HG03135 (cell line): ENCODE measurements around the gene SLC43A3.

ENCODE experiments used
- ATAC-seq: cut with Tn5 transposase; IDR thresholded peaks from one replicate; pipeline ENCODE4 v1.9.1; 2021; ENCODE audit warnings: mild to moderate bottlenecking, moderate library complexity; ENCODE audit not compliant: unreplicated experiment

SLC43A3 gene

DNA sequence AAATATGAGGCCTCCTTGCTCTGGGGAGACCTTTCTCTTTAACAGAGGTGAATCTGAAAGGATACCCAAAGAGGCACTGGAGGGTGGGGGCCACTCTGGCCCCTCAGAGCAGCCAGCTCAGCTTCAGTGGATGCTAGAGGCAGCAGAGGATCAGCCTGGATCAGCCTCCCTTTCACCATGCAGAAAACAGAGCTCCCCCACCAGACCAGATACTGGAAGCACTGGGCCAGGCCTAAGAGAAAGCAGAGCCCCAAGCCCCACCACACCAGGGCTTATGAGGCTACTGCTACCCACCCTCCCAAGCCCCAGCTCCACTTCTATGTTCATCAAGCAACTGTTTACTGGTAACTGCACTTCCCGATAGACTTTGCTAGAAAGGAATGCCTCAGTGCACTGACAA lies 4.0 kb upstream of the SLC43A3 start:
- ATAC-seq, result no peak

DNA sequence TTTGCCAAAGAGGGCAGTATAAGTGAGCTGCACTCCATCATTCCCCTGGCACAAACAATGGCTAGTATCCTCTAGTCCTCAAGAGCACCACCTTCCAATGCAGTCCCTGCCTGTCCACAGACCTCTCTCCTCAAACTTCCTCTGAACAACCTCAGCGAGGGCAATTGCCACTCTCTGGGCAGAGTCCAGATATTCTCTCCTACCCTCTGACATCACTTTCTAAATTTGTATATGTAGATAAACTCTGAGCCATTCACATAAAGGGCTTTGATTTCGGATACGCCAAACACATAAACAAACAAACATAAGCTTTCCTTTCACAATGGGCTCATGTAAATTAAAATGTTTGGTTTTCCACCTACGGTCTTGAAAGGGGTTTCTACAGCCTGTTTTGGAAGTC lies 3.0 kb upstream of the SLC43A3 start:
- ATAC-seq, result no peak

DNA sequence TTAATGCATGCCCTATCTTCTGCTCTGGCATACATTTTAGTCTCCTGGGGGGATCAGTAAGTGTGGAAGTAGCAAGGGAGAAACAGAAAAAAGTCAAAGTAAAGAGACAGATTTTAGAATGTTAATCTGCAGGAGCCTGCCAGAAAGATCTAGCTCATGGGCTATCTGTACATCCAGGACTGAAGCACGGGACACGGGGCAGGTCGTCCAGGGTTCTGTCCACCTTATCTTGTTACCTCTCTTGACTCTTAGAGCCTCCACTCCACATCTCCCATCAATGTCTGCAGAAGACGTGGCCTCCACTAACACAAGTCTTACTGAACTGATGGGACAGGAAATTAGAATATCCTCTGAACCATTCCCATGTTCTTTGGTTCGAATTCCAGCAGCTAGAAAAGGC lies 1.7 kb upstream of the SLC43A3 start:
- no peak for ATAC-seq

DNA sequence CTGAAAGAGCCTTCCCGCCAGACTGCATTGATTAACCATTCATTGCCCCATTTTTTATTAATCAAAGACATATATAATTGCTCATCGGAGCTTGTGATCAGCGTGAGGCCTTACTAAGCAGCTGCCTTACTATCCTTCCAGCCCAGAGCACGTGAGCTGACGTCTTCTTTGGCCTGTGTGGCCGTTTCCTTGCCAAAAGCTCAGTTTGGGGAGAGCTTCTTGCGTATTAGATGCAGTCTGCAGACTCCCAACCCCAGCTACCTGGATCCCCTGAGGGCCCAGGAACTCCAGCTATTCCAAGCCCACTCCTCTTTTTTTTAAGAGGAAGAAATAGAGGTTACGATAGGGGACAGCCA lies 784 bp upstream of the SLC43A3 start:
- ATAC-seq, result no peak

DNA sequence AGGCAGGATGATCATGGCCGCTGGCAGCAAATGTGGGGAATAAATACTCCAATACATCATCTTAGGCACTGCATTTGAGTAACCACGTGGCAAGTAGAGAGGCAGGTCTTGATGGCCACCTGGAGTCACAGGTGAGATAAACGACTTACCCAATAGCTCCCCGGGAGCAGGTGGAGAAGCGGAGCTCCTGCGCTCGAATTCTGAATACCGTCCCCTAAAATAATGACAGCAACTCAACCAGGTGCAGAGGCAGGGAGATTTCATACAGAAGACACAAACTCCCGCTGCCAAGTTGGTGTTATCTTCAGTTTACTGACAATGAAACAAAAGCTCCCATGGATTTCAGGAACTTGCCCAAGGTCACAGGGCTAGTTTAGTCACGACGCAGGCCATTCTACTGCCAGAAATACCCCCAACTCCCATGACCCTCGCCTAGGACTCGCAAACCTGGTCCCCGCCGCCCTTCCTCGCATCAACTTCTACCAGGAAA lies 437 bp downstream of the SLC43A3 start:
- ATAC-seq, result peak; percentile 1

DNA sequence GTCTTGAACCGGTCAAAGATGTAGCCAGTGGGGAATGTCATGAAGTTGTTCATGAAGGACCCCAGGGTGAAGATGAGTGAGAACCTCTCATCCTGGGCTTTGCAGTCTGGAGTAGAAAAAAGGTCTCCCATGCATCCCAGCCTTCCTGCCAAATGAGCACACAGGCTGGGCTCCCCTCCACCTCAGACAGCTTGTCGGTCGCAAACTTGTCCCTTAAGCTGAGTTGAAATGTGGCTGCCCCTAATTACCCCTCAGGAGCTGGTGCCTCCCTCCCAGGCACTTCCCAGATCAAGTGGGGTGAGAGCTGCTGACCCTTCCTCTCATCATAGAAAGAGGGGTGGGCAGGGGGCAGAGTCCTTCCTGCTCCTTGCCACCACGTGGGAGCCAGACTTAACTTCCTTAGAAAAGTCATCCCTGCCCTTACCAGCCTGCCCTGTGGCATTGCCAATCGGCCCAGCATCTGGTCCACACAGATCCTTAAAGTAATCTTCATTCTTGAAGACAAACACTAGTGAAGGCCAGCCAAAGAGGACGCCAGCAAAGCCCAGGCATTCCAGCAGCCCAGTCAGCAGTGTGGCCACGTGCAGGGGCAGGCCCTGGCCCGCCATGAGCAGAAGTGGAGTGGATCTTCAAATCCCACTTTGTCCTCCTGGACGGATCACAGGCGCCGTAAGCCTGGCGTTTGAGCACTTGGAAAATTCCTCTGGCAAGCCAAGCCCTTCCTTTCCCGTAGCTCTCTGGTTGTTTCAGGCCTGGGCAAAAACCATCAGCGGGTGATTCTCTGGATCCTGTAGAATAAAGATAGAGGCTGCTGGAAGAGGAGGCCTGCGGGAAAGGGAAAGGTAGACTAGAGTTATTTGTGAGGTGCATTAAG lies 1.1 kb downstream of the SLC43A3 start:
- ATAC-seq, result no peak

DNA sequence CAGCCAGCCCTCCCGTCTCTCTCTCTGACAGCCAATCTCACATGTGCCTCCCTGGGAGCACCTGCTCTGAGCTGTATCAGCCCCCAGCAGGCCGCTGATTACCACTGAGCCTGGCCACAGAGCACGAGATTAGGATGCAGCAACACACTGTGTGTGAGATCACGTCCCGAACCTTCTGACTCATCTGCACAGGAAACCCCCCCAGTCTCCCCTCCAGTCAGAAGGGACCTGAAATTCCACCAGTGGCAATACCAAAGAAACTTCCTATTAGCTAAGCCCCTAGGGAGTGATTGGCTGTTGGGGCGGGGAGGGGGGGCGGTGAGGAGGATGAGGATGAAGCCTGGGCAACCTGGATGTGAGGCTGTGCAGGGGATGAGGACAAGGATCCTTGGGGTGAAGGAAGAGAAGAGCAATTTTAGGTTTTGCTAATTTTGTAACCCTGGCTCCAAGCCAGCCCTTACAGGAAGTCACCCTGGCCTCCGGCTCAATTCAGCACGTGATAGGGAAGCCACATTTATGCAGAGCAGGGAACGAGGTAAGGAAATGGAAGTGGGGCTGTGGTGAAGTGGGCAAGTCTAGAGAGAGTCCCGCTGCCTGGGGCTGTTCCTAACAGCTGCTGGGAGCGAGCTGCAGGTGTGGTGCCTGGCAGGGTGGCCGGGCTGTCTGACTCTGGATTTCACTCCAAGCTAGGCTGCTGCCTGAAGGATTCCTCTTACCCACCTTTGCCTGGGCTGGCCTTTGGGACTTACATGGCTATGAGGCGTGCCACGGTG lies 1.9 kb downstream of the SLC43A3 start:
- peak; percentile 93 for ATAC-seq

DNA sequence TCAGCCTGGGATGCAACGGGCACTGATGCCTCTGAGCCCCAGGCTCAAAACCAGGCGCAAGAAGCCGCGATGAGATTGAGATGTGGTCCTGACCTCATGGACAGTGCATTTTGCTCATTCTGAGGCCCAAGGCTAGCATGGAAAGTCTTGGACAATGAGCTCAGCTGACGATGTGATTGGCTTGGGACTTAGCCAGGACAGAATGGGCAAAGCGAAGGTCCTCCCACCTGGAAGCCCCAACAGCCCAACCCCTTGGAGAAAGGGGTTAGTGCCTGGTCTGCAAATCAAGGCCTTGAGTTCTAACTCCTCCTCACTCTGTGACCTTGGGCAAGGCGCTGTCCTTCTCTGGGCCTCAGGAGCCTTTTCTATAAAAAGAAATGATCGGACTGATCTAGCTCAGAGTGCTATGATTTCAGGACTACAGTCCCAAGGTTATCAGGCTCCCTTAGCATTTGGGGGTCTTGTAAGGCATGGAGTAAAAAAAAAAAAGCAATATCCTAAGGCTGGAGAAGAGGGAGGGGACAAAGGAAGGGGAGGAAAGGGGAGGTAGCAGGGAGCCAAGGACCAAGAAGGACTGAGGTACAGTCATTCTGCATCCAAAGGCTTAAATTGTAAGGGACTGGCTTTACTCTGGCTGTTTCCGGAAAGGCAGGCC lies 2.7 kb downstream of the SLC43A3 start:
- no peak for ATAC-seq

DNA sequence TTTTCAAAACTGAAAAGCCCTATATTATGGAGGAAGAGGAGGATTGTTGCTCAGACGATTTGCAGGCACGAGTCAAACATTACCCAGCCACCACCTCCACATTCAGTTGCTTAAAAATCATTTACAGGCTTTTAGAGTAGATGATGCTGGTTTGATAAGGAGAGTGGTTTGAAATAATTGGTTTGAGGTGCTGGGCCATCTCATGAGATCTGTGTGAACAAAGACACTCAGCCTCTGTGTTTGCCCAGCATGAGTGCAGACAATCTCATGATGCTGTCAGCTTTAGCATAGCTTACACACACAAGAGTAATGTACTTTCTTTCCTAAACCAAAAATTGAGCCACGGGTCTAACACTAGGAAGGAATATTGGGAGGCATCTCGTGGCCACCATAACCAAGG lies 4.3 kb downstream of the SLC43A3 start:
- no peak for ATAC-seq

DNA sequence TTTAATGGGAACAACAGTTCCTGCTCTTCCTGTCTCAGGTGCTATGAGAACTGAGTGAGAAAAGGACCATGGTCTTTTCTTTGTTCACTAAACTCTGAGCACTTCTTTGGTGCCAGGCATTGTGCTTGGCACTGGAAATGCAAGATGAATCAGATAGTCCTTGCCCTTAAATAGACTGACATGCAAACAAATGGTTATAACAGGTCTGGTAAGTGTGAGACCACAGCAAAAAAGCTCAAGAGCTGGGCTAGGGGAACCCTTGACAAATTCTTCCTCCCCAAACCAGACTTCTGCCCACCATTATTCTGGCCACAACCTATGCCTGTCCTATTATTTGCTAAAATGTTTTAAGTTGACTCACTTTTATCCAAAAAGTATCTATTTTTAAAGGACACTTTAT lies 5.1 kb downstream of the SLC43A3 start:
- ATAC-seq, result no peak

DNA sequence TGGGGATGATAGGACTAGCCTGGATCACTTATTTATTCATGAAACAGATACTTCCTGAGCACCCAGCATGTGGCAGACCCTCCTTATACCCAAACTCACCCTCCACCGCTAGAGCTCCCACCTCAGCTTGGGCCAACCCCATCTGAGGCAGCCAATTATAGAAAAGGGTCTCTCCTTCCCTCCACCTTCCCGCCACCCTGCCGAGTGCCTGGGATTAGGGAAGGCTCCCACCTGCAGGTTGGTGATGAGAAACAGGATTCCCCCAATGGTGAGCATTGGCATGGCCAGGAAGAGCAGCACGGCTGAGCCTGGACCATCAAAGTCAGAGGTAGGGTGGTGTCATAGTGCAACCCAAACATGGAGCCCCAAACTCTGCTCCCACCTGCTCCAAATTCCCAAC lies 5.9 kb downstream of the SLC43A3 start:
- no peak for ATAC-seq

DNA sequence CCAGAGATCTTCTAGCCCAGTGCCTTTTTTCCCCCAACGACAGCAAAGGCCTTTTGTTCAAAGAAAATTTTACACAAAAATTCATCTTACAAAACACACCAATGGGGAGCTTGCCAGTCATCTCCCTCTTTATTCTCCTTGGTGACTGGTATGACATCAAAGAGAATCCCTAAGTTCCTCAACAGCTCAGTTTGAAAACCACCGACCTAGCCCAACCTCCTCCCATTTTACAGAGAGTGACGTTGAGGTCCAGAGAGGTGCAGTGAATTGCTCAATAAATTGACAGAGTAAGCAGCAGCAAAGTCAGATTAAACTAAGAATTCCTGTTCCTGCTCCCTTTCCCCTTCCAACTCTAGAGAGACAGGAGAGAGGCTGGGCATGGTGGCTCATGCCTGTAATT lies 7.8 kb downstream of the SLC43A3 start:
- no peak for ATAC-seq

DNA sequence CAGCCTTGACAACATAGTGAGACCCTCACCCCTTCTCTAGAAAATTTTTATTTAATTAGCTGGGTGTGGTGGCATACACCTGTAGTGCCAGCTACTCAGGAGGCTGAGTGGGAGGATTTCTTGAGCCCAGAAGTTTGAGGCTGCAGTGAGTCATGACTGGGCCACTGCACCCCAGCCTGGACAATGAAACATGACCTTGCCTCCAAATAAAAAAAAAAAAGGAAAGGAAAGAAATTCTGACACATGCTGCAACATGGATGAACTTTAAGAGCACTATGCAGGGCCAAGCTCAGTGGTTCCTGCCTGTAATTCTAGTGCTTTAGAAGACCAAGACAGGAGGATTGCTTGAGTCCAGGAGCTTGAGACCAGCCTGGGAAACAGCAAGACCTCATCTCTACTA lies 8.8 kb downstream of the SLC43A3 start:
- ATAC-seq, result no peak

DNA sequence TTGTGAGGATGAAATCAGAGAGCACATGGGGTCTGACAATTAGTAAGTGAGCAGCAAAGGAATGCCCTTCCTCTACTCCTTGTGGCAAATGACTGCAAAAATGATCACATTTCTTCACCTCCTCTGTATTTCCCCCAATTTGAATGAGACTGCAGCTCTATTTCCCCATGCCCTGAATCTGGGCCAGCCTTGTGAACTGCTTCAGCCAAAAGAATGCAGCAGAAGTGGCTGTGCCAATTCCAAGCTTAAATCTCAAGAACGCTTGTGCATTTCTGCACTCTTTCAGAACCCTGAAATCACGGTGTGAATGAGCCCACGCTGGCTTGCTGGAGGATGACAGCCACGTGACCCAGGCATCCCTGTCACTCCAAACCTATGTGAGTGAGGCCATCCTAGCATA lies 9.9 kb downstream of the SLC43A3 start:
- no peak for ATAC-seq

DNA sequence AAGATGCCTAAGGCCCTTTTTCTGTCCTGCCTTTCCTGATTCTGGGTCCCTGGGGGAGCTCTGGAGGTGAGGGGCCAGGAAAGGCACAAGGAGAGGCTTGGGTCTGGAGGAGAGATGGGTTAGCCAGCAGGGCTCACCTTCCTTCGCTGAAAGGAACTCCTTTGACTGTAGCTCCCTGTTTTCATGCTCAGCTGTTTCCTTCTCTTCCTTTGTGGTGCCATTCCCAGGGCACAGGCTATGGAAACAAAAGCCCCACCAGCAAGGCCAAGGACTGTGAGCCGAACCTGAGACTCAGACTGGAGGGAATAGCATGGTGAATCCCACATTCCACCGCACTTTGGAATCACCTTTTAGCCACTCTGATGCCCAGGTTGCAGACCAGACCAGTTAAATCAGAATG lies 10.5 kb downstream of the SLC43A3 start:
- ATAC-seq, result no peak

DNA sequence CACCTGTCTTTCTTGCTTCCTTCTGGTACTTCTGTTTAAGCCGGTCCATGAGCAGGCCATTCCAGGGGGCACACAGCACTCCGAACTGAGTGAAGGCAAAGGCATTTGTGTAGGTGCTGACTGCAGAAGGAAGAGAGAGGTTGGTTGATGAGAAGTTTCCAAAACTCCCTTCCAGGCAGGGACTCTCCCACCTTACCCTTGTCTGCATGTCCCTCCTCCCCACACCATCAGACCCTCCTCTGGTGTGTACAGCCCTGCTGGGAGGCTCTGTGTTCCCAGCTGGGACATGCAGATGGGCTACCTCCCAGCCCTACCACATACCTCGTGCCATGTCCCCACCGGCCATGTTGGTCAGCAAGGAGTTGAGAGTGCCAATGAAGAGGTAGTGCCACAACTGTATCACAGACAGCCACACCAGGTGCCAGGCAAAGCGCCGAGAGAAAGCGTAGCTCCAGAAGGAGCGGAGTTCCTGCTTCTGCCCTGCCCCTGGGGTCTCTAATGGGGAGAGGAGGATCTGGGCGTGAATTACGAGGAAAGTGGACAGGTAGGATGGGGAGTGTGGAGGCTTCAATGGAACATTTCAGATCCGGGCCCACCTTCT lies 12.2 kb downstream of the SLC43A3 start:
- no peak for ATAC-seq

DNA sequence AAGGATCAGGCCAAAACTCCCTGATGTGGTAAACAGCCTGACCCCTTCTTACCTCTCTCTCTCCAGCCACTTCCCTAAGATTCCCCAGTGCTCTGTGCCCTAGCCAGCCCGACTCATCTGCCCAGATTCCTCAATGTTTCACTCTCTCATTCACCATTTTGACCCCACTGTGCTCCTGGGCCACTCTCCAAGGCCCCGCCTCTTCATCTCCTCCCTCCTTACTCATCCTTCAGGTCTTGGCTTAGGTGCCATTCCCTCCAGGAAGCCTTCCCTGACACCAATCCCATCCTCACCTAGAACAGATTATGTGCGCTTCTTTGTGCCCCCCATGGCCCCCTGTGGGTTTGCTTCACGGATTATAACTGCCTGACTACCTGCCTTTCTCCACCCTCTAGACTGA lies 13.2 kb downstream of the SLC43A3 start:
- no peak for ATAC-seq

DNA sequence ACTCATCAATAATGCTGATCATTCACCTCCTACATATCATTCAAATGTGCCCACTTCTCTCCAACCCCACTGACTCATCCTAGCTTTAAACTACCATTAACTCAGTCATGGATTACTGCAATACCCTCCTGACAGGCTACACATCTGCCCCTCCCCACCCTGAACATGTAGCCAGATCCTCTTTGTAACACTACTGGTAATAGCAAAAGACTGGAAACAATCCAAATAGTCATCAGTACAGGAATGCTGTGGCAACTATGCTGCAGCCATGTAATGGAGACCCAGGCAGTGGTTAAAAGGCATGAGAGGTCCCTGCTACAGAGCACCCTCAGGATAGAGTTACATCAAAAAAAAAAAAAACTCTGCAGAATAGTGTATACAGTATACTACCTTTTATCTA lies 16.6 kb downstream of the SLC43A3 start:
- ATAC-seq, result no peak

DNA sequence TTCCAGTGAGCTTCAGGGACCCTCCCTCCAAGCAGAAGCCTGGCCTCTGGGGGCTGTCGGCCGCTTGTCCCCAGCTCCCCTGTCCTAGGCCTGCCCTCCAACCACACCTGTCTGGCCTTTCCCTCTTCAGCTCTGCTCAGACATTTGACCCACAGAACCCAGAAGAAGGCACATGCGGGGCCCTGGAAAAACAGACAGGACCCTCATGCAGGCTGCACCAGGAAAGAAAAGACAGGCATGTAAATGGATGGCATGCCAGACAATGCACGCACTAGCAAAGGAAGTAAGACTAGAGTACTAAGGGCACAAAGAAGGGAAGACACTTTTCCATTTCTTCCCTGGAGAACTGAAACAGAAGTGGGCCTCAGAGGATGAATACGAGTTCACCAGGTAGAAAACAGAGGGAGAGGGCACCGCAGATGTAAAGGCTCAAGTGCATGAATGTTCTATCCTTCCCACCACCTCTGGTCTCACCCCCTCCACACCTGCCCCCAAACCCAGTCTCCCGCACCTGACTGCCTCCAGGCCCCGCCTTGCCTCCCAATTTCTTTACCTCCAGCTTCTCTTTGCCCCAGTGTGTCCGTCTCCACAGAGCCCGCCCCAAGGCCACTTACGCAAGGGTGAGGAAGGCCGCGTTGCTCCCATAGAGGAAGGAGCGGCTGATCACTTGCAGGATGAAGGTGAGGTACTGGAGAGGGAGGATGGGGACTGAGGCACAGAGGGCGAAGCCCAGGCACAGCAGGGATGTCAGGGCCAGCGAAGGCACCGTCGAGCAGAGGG lies 17.4 kb downstream of the SLC43A3 start:
- no peak for ATAC-seq

DNA sequence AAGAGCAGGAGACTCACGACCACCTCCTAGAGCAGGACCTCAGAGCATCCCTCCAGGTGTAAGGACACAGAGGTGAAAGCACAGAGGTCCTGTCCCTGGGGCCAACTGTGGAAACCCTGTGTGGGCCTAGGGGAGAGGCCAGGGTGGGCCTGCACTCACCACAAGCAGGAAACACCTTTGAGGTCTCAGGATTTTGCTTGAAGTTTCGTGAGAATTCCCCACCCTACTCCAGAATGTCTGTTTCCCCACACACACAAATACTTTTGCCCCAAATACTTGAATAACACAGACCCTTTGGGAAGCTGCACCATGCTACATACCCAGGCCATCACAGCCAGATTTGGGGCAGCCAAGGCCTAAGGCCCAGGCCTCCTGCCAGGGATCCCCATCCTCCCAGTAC lies 18.1 kb downstream of the SLC43A3 start:
- ATAC-seq, result no peak
